ENCODE measurements around the gene BEAN1. TPM values are rescaled to one million over a fixed set of nuclear protein-coding genes. Genes with fewer than 3 reads are reported as not detected.
A peak's percentile ranks its signal among the peaks of the same experiment; 100 is the strongest.

Gene BEAN1
- total and polyA plus RNA-seq, 9 of the 15 experiments (the other 6 are each of a cell fraction or from before 2014, with no cell fraction given), result not detected

- peak overlapping the region in 1 of 2 experiments; percentile 4; a peak in 1 of 4 replicates for H3K9ac ChIP-seq (ENCODE audit: insufficient read depth in 1 of 2, low read depth in 2 of 2, low read length in 2 of 2)
Observed at GRCh38 chr16:66510711-66511601, 83.9 kb downstream of the BEAN1 start.

More at GRCh38 chr16:66510711-66511601, 83.9 kb downstream of the BEAN1 start:
- H3K79me2 ChIP-seq (ENCODE audit: control insufficient read depth, insufficient read depth, low read length), result no peaks in the 10 kb centered on the region
- CTCF ChIA-PET (ENCODE audit: low intra/inter-chr PET ratio), result interaction anchor here (1.3 kb wide), 1 partner anchor 79 kb away, joined by 7 read pairs; no protein-coding TSS in a partner anchor
- no peaks in the 10 kb centered on the region for H4K20me1 ChIP-seq (replicated peaks; ENCODE audit: control insufficient read depth, insufficient read depth, low read length)
- no peak overlapping the region for H3K4me2 ChIP-seq (ENCODE audit: insufficient read depth, low read length)
- no peak overlapping the region for H3K27ac ChIP-seq (ENCODE audit: extremely low read depth, low read depth, low read length)
- no peaks in the 10 kb centered on the region for H3K9me3 ChIP-seq (replicated peaks; ENCODE audit: control insufficient read depth, insufficient read depth, low read depth, low read length)
- no peaks in the 10 kb centered on the region; the same call in 2 of the 3 replicates for H3K36me3 ChIP-seq (ENCODE audit: control insufficient read depth, insufficient read depth, low read length)
- intact Hi-C loops (cut with micrococcal nuclease) (no loop called here), in situ Hi-C loops (cut with MboI) (no loop called here)
- DNase-seq (ENCODE audit: extremely low read depth in 1 of 4, low spot score in 3 of 4) (no peak), FAIRE-seq (no peak), ATAC-seq (no peak)
- POLR2A ChIA-PET, result interaction anchor here (0.9 to 2.1 kb wide), 5 partner anchors 9 to 37 kb away, joined by 3 to 8 read pairs (median 3); no protein-coding TSS in a partner anchor
- WGBS (ENCODE audit: insufficient coverage, low coverage, missing lambda C conversion rate), result 53% methylated on average over 12 of the region's 12 CpGs
- no peaks in the 10 kb centered on the region for H3K9me1 ChIP-seq (ENCODE audit: control insufficient read depth, insufficient read depth, low read length)
- TF ChIP-seq C11orf30 (IDR thresholded peaks at IDR 0.05; ENCODE audit: low read depth), result peak; percentile 95
- no peak for TF ChIP-seq CHD4 (IDR thresholded peaks at IDR 0.05; ENCODE audit: insufficient read depth, insufficient replicate concordance, low read depth, low read length, poor library complexity, severe bottlenecking)
- peak; percentile 97 for TF ChIP-seq ZNF316 (IDR thresholded peaks at IDR 0.05)
- TF ChIP-seq ZFP36 (IDR thresholded peaks at IDR 0.05; ENCODE audit: low read depth, low read length, partially characterized antibody), result peak; percentile 33
- TF ChIP-seq MAFF (IDR thresholded peaks at IDR 0.05; ENCODE audit: low read length), result peak; percentile 91
- TF ChIP-seq MAFK (IDR thresholded peaks at IDR 0.05; ENCODE audit: low read length), result peak; percentile 94
- no peak for TF ChIP-seq ZNF354B (CRISPR knock-in tag; IDR thresholded peaks at IDR 0.05)
- peak; percentile 7 for TF ChIP-seq RBM25 (IDR thresholded peaks at IDR 0.05; ENCODE audit: low read depth, low read length, severe bottlenecking)
- TF ChIP-seq MAFG (tag; conservative IDR thresholded peaks at IDR 0.05), result peak; percentile 95
- peaks cover 10 to 17% of the 10 kb centered on the region in 2 experiments; a peak in 3 of 5 replicates for H3K4me1 ChIP-seq (replicated peaks in 1 of 2; ENCODE audit: control insufficient read depth in 2 of 2, insufficient read depth in 2 of 2, low read length in 2 of 2)
- no TSS peak for BruUV-seq (replicated peaks)
- no peaks in the 10 kb centered on the region for H3K27me3 ChIP-seq (ENCODE audit: control insufficient read depth in 2 of 2, insufficient read depth in 2 of 2, low read length in 2 of 2)
- no peak overlapping the region for H2AFZ ChIP-seq (ENCODE audit: low read depth, low read length)
- no peak overlapping the region for H3K4me3 ChIP-seq

Measured in K562 (cell line).